Measurements from ENCODE around the gene PI4KA.

The PI4KA gene

DNA sequence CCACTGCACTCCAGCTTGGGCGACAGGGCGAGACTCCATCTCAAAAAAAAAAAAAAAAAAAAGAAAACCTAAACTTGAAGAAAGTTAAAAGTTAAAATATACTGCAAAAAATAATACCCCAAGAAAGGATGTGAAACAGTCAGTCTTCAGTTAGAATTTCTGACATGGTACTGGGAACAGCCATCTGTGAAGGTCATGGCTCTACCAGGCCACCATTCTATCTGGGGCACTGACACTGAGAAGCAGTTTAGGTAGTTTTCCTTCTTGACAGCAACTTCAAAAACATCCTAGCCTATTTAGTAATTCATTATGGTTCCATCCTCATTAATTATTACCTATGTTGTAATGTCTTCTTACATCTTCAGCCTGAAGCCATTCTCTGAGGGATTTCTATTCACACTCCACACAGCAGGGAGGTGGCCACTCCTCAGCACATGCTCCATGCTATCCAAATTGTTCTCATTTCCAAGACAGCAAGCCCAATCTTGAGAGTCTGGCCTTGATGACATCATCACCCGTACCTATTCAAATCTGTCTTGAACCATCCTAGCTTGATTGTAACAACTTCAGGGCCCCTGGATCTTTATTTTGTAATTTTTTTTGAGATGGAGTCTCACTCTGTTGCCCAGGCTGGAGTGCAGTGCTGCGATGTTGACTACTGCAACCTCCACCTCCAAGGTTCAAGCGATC lies 46.5 kb downstream of the PI4KA start:
- DNase-seq, result no peak

- DNase-seq, result no peak
Observed at GRCh38 chr22:20811171-20811570, 47.4 kb downstream of the PI4KA start.

DNA sequence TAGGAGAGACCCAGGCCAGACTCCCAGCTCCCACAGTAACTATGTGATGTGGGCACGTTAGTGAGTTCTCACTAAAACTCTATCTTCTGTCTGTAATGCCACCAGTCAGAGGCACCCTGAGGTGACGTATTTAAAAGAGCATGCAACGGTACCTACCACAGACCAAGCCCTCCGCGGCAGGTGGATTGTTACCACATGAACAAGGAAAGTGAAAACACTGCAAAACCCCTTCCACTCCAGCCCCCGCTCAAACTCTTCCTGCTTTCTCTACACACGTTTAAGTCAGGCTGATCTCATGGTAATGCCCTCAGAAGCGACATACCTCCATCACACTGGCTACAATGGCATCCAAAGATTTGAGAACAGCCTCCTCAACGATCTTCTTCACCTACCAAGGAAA lies 48.0 kb downstream of the PI4KA start:
- DNase-seq, result no peak

- no peak for DNase-seq
Observed at GRCh38 chr22:20809538-20810185, 48.9 kb downstream of the PI4KA start.

GRCh38 chr22:20808844-20809243 lies 49.8 kb downstream of the PI4KA start:
- no peak for DNase-seq

GRCh38 chr22:20807315-20807752 lies 51.3 kb downstream of the PI4KA start:
- no peak for DNase-seq

DNA sequence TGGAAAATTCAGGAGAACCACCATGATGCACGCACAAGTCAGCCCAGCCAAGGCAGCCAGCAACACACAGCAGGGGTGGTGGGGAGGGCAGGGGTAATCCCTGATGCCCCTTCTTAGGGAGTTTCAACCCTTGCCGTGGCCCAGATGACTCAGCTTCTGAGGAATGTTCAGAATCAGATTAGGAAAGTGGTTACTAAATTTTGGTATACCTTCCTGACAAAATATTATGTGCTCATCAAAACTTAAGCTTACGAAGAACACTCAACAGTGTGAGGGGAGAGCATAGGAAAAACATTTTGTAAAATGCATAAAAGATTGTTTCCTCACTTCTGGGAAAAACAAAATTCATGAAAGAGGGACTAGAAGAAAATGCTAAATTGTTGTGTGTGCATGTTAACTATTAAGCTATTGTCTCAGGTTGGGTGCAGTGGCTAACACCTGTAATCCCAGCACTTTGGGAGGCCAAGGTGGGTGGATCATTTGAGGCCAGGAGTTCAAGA lies 52.6 kb downstream of the PI4KA start:
- no peak for DNase-seq

DNA sequence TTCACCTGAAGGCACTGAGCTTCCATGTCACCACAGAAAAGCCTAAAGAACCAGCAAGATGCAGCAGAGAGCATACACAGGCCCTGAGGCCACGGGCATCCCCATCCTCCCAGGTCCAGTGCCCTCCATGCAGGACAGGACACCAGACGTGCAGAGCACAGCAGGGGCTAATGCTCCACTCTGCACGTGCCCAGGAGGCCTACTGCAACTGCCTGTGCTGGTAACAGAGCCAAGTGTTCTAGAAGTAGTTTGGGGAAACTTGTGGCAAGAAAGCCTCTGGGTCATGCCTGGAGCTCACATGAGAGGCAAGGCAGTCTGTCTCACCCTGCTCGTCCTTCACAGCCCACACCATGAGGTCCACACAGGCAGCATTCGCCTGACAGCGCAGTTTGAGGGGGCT lies 54.0 kb downstream of the PI4KA start:
- DNase-seq, result no peak

DNA sequence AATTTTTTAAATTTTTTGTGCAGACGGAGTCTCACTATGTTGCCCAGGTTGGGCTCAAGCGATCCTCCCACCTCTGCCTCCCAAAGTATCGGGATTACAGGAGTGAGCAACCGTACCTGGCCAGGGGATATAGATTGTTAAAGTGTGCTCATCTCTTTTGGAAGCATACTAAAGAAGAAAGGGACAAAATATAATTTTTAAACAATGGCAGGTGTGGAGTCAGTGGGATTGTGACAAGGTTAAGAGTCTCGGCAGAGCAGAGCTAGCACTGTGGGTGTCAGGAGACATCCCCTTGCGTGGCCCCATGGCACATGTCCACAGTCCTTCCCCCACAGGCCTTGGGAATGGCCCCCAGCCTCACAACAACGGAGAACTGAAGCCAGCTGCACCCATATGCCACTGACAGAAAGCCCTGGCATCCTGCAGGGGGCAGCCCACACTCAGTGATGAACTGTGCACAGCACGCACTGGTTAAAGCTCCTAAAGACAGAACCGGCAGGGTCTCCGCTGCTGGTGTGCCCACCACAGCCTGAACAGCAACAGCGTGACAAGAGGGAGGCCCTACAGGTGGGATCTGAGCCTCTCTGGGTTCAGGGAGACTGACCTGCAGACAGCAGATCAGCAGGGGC lies 54.8 kb downstream of the PI4KA start:
- DNase-seq, result peak; percentile 2

DNA sequence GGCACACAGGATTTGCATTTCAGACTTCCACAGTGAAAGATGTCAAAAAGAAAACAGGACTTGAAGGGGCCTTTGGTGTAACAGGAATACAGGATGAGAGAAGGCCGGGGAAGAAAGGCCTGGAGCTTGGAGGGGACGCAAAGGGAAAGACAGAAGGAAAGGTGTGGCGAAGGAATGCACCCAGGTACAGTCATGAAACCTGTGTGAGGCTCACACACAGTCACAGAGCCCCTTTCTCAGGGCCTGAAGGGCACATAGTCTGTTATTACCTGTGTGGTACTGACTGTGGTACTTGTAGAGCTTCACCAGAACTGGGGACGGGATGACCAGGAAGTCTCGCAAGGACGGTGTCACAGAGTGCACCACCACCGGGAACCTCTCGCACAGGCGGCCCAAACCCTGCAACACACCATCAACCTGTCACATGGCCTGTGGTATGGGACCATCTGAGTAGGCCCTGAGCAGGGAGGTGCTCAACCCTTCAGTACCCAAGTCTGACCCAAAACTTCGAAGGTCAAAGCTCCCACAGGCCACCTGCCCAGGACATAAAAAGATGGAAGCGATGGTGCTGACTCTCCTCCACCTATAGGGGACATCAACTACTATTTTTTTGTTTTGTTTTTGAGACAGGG lies 55.6 kb downstream of the PI4KA start:
- DNase-seq, result no peak

GRCh38 chr22:20802452-20802851 lies 56.2 kb downstream of the PI4KA start:
- DNase-seq, result no peak

- DNase-seq, result no peak
Observed at GRCh38 chr22:20799449-20799848, 59.2 kb downstream of the PI4KA start.

DNA sequence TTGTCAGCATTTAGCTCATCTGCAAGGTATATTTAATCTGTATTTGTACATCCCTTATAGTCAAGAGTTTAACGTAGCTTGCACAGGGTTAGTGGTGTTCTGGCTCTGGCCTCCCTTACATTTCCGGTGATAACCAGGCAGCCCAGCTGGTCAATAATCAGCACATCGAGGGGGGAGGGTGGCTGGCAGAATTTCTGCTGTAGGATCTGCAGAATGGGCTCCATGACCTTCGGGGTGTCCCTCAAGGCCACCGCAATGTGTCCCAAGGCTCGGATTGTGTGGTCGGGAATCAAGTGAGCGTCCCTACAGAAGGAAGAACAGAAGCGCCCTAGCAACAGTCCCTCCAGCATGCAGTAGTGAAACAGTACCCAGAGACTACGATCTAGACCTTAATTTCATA lies 59.6 kb downstream of the PI4KA start:
- no peak for DNase-seq

GRCh38 chr22:20798218-20798617 lies 60.4 kb downstream of the PI4KA start:
- DNase-seq, result no peak

GRCh38 chr22:20796731-20797130 lies 61.9 kb downstream of the PI4KA start:
- DNase-seq, result no peak

DNA sequence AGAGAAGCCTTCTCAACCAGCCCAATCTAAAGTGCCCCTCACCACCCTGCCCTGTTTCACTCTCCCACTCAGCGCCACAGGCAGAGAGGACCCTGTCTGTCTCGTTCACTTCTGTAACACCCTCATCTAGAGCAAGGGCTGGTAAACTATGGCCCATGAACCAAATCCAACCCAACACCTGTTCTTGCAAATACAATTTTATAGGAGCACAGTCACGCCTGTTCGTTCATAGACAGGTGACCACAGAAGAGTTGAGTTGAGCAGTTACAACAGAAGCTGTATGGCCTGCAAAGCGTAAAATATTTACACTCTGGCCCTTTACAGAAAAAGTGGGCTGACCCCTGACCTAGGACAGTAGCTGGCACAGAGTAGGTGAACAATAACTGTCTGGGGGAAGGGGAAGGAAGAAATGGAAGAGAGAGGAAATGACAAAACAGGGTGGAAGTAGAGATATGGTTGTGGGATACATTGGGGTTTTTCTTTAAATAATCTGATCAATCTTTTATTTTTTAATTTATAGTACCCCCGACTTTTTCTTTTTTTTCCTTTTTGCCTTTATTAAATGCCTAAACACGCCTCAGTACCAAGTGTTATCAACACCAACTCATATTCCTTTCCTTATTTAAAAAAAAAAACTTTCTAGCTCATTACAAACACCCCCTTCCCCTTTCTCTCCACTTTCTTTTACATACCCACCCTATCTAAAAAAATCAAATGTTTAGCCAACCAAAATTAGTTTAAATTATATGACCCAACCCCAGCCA lies 63.8 kb downstream of the PI4KA start:
- no peak for DNase-seq

DNA sequence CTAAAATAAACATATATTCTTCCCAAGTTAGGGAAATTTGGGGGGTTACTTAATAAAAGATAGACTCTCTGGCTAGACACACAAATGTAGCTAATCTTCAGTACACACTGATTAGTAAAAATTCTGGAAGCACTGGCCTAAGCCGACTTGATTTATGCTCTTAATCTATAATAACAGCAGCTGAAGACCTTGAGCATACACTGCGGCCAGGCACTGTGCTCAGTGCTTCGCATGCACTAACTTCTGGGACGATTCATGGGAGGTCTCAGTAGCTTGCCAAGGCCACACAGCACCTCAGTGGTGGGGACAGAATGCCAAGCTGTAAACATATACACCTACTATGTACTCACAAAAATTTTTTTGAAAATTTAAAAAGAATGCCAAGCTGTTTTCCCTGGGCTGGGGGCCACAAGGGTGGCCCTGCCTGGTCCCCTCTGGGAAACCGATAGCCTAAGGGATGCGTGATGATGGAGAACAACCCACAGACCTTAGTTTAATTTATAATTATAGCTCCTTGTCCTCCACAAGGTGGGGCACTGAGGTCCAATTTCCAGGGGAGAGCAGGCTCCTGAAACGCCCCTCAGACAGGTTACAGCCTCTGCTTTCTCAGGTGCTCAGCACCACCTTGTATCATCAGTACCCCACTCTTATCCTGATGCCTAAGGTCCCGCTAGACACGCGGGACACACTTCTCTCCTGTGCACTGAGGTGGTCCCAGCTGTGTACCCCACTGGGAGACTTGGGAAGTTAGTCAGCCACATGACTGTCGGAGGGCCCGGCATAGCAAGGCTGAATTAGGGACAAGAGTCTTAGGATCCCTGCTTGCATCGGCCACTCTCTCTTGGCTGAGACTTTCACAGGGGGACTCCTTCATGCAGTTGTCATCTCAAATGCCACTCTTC lies 64.6 kb downstream of the PI4KA start:
- no peak for DNase-seq

GRCh38 chr22:20792966-20793728 lies 65.5 kb downstream of the PI4KA start:
- no peak for DNase-seq

DNA sequence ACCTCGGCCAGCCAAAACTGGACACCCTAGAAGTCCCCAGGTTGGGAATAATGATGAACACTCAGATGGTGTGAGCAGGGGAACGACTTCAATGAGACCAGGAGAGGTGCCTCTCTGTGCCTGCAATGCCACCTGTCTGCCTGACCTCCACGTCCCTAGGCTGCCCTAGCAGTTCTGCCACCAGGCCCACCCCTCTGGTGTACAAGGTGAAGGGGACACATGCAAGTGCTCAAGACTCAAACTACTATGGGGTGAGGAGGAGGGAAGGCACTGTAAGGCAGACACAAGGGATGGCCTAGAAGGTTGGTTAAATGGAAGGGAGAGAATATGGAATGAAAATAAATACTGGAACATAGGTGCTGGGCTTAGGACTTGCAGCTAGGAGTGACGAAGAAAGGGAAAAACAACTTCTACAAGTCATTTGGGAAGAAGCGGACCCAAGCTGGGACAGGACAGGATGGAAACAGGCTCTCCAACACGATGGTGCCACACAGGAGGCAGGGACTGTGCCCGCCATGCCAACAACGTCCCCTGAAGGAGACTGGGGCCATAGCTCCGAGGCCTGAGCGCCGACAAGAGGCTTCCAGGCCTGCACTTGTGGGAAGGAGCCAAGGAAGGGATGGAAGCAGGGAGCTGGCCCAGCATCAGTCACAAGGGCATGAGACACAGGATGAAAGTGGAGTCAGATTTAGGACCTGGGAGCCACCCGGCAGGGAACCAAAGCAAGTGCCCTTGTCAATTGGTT lies 66.2 kb downstream of the PI4KA start:
- DNase-seq, result no peak

GRCh38 chr22:20788627-20789344 lies 69.8 kb downstream of the PI4KA start:
- DNase-seq, result no peak

Measured in GDM1 (cell line).